Aorta (tissue), 5 donors: ENCODE measurements around the gene NANOS1. TPM values are rescaled to one million over a fixed set of nuclear protein-coding genes. Genes with fewer than 3 reads are reported as not detected.

Experiments used
- ATAC-seq: fragments of 200-7000 bp; cut with Tn5 transposase; one replicate; pipeline ENCODE4 v1.9.1; 2022; ENCODE audit warnings: moderate library complexity; ENCODE audit not compliant: low FRiP score
- DNase-seq, 2 donors: peaks; one replicate each; pipeline ENCODE4 v3.0.0-alpha.2; 2020
- H3K27ac ChIP-seq, 2 donors: one replicate each; pipeline ENCODE4 v1.5.1; 2013; ENCODE audit warnings: low read length in 2 of 2, mild to moderate bottlenecking in 2 of 2, moderate library complexity in 2 of 2, control low read depth in 1 of 2, inconsistent platforms in 1 of 2, low read depth in 1 of 2
- H3K27me3 ChIP-seq, 2 donors: one replicate each; pipeline ENCODE4 v1.6.1; 2013; ENCODE audit warnings: control low read depth in 1 of 2, low read length in 1 of 2, mild to moderate bottlenecking in 1 of 2, moderate library complexity in 1 of 2; ENCODE audit not compliant: insufficient read depth in 2 of 2, control insufficient read depth in 1 of 2
- H3K36me3 ChIP-seq, 2 donors: one replicate each; pipeline ENCODE4 v1.6.1; 2013; ENCODE audit warnings: control low read depth in 1 of 2, low read length in 1 of 2, mild to moderate bottlenecking in 1 of 2; ENCODE audit not compliant: insufficient read depth in 2 of 2, control insufficient read depth in 1 of 2
- H3K4me1 ChIP-seq, 2 donors: one replicate each; pipeline ENCODE4 v1.6.1; 2013; ENCODE audit warnings: low read length in 2 of 2, control low read depth in 1 of 2, mild to moderate bottlenecking in 1 of 2, moderate library complexity in 1 of 2; ENCODE audit not compliant: insufficient read depth in 2 of 2, control insufficient read depth in 1 of 2
- H3K4me3 ChIP-seq, 2 donors: one replicate each; pipeline ENCODE4 v1.5.1; 2013; ENCODE audit warnings: low read length in 2 of 2, control low read depth in 1 of 2, mild to moderate bottlenecking in 1 of 2
- H3K9me3 ChIP-seq: one replicate; pipeline ENCODE4 v1.6.1; 2013; ENCODE audit warnings: mild to moderate bottlenecking, low read length; ENCODE audit not compliant: control insufficient read depth
- WGBS, 2 donors: extraction: QIAGEN DNeasy Blood & Tissue Kit; methylation state at CpG; one replicate each; pipeline ENCODE4 v1.1.7; 2013; 5-methylcytosine and 5-hydroxymethylcytosine counted together
- intact Hi-C, 2 donors: fragments of 100-400 bp; cut with DNase I; formaldehyde crosslinking; loops; one replicate each; pipeline versions ENCODE4 v1.14.2 to v1.15.0; 2022
- polyA plus RNA-seq, 2 donors: library from polyadenylated mRNA; stranded (reverse); fragments of 200-250 nt; gene quantifications; one replicate each; pipeline ENCODE4 v1.2.3, GENCODE V29; 2013
- total RNA-seq, 2 donors: library from RNA; stranded (reverse); fragmentation: NEBNext Ultra II Directional; extraction: Animal tissue kit (Norgen Biotek cat#: 25700); gene quantifications; one replicate each; pipeline ENCODE4 v1.2.1, GENCODE V29; 2021
- donor health status: healthy with polysubstance abuse.
- donor health status: Bipolar disorder and iron deficiency.
- donor health status: DM: no; HTN: no; CAD: no.
- donor health status: DM: no; HTN: no; CAD: no.
- donor health status: DM: yes; HTN: yes; CAD: no.

The NANOS1 gene
- total and polyA plus RNA-seq, 4 donors = 1.0 to 1.9 (median 1.3) TPM

GRCh38 chr10:119041326-119041725, 11.8 kb downstream of the NANOS1 start:
- ATAC-seq = no peak
- Histone ChIP-seq H3K9me3 (no peaks in the 10 kb centered on the region), H3K4me3 (no peak overlapping the region), H3K4me1 (no peaks in the 10 kb centered on the region), H3K27ac (no peak overlapping the region), H3K27me3 (no peaks in the 10 kb centered on the region), H3K36me3 (peaks cover 9 to 13% of the 10 kb centered on the region in 2 donors)
- intact Hi-C loops = no loop called here
- WGBS, 2 donors = 82 to 89% methylated on average over 4 of the region's 4 CpGs
- no peak for DNase-seq

- intact Hi-C loops = no loop called here
- Histone ChIP-seq H3K36me3 (peaks cover 9 to 12% of the 10 kb centered on the region in 2 donors), H3K4me1 (no peaks in the 10 kb centered on the region), H3K27ac (no peak overlapping the region), H3K9me3 (no peaks in the 10 kb centered on the region), H3K4me3 (no peak overlapping the region), H3K27me3 (no peaks in the 10 kb centered on the region)
- ATAC-seq (no peak), DNase-seq (no peak)
- 94 to 95% methylated on average over 26 of the region's 26 CpGs for WGBS, 2 donors
Observed at GRCh38 chr10:119042169-119042568, 12.7 kb downstream of the NANOS1 start.

GRCh38 chr10:119045561-119045960, 16.0 kb downstream of the NANOS1 start:
- no peaks in the 10 kb centered on the region for H3K9me3 ChIP-seq
- no peaks in the 10 kb centered on the region for H3K27me3 ChIP-seq
- ATAC-seq = no peak
- peaks cover 9 to 12% of the 10 kb centered on the region in 2 donors for H3K36me3 ChIP-seq
- no peak for DNase-seq
- H3K27ac ChIP-seq = no peak overlapping the region
- H3K4me3 ChIP-seq = no peak overlapping the region
- H3K4me1 ChIP-seq = no peaks in the 10 kb centered on the region
- WGBS, 2 donors = 89 to 92% methylated on average over 7 of the region's 7 CpGs
- intact Hi-C loops = no loop called here

- Histone ChIP-seq H3K4me1 (no peaks in the 10 kb centered on the region), H3K27me3 (no peaks in the 10 kb centered on the region), H3K36me3 (peaks cover 8 to 17% of the 10 kb centered on the region in 2 donors), H3K9me3 (no peaks in the 10 kb centered on the region), H3K4me3 (no peak overlapping the region), H3K27ac (no peak overlapping the region)
- no peak for DNase-seq
- WGBS, 2 donors = 96 to 98% methylated on average over 5 of the region's 5 CpGs
- no peak for ATAC-seq
- intact Hi-C loops = no loop called here
Observed at GRCh38 chr10:119049361-119049760, 19.8 kb downstream of the NANOS1 start.

GRCh38 chr10:119049777-119050176, 20.3 kb downstream of the NANOS1 start:
- Histone ChIP-seq H3K36me3 (peaks cover 9 to 17% of the 10 kb centered on the region in 2 donors), H3K27me3 (no peaks in the 10 kb centered on the region), H3K4me1 (no peaks in the 10 kb centered on the region), H3K9me3 (no peaks in the 10 kb centered on the region), H3K4me3 (no peak overlapping the region), H3K27ac (no peak overlapping the region)
- WGBS, 2 donors = 96% methylated on average over 14 of the region's 14 CpGs
- intact Hi-C loops = no loop called here
- ATAC-seq (no peak), DNase-seq (no peak)

GRCh38 chr10:119051775-119052174, 22.3 kb downstream of the NANOS1 start:
- 77 to 87% methylated on average over 3 of the region's 3 CpGs for WGBS, 2 donors
- DNase-seq = no peak
- intact Hi-C loops = no loop called here
- Histone ChIP-seq H3K4me3 (no peak overlapping the region), H3K4me1 (no peaks in the 10 kb centered on the region), H3K36me3 (peaks cover 8 to 17% of the 10 kb centered on the region in 2 donors), H3K27me3 (no peaks in the 10 kb centered on the region), H3K9me3 (no peaks in the 10 kb centered on the region), H3K27ac (no peak overlapping the region)
- no peak for ATAC-seq

- Histone ChIP-seq H3K9me3 (no peaks in the 10 kb centered on the region), H3K4me1 (peaks cover 0 to 2% of the 10 kb centered on the region in 2 donors), H3K27me3 (no peaks in the 10 kb centered on the region), H3K27ac (no peak overlapping the region), H3K4me3 (no peak overlapping the region), H3K36me3 (peaks cover 11 to 21% of the 10 kb centered on the region in 2 donors)
- ATAC-seq (no peak), DNase-seq (no peak)
- WGBS, 2 donors = 84 to 85% methylated on average over 1 of the region's 1 CpG
- intact Hi-C loops = no loop called here
Observed at GRCh38 chr10:119055472-119055871, 26.0 kb downstream of the NANOS1 start.

- intact Hi-C loops = no loop called here
- Histone ChIP-seq H3K27me3 (no peaks in the 10 kb centered on the region), H3K4me3 (no peak overlapping the region), H3K27ac (no peak overlapping the region), H3K9me3 (no peaks in the 10 kb centered on the region), H3K4me1 (peaks cover 0 to 2% of the 10 kb centered on the region in 2 donors), H3K36me3 (peaks cover 8 to 14% of the 10 kb centered on the region in 2 donors)
- ATAC-seq (no peak), DNase-seq (no peak)
- 86 to 87% methylated on average over 11 of the region's 11 CpGs for WGBS, 2 donors
Observed at GRCh38 chr10:119058010-119058409, 28.5 kb downstream of the NANOS1 start.

GRCh38 chr10:119059557-119059956, 30.0 kb downstream of the NANOS1 start:
- Histone ChIP-seq H3K9me3 (no peaks in the 10 kb centered on the region), H3K36me3 (peaks cover 7 to 11% of the 10 kb centered on the region in 2 donors), H3K4me1 (peaks cover 0 to 2% of the 10 kb centered on the region in 2 donors), H3K4me3 (no peak overlapping the region), H3K27ac (no peak overlapping the region), H3K27me3 (no peaks in the 10 kb centered on the region)
- ATAC-seq (no peak), DNase-seq (no peak)
- intact Hi-C loops = no loop called here
- 76 to 78% methylated on average over 4 of the region's 4 CpGs for WGBS, 2 donors
